Trophoblast cell (in vitro differentiated cells and primary cell): ENCODE measurements around the gene NOP9.
A peak's percentile ranks its signal among the peaks of the same experiment; 100 is the strongest.

Experiments used
- DNase-seq, 2 donors: peaks; one replicate each; pipeline ENCODE4 v3.0.0-alpha.2; 2016
- H2AFZ ChIP-seq: 2 replicates; pipeline ENCODE4 v1.6.1; 2013; ENCODE audit warnings: low read length, moderate library complexity, mild to moderate bottlenecking; ENCODE audit not compliant: insufficient read depth, poor library complexity
- H2AK5ac ChIP-seq: 2 replicates; pipeline ENCODE4 v1.6.1; 2013; ENCODE audit warnings: mild to moderate bottlenecking, low read length
- H2BK120ac ChIP-seq: 2 replicates; pipeline ENCODE4 v1.6.1; 2013; ENCODE audit warnings: low read length, mild to moderate bottlenecking, moderate library complexity; ENCODE audit not compliant: insufficient read depth, poor library complexity
- H2BK12ac ChIP-seq: 2 replicates; pipeline ENCODE4 v1.6.1; 2013; ENCODE audit warnings: mild to moderate bottlenecking, low read length, moderate library complexity
- H2BK5ac ChIP-seq: 2 replicates; pipeline ENCODE4 v1.6.1; 2013; ENCODE audit warnings: low read length, low read depth, moderate library complexity, mild to moderate bottlenecking; ENCODE audit not compliant: poor library complexity
- H3K14ac ChIP-seq: 2 replicates; pipeline ENCODE4 v1.6.1; 2013; ENCODE audit warnings: mild to moderate bottlenecking, low read length
- H3K18ac ChIP-seq: 2 replicates; pipeline ENCODE4 v1.6.1; 2013; ENCODE audit warnings: mild to moderate bottlenecking, low read length
- H3K23ac ChIP-seq: 2 replicates; pipeline ENCODE4 v1.6.1; 2013; ENCODE audit warnings: low read length
- H3K27ac ChIP-seq: 2 replicates; pipeline ENCODE4 v1.5.1; 2013; ENCODE audit warnings: low read depth, mild to moderate bottlenecking, inconsistent platforms, low read length, moderate library complexity
- H3K27me3 ChIP-seq: 2 replicates; pipeline ENCODE4 v1.6.1; 2013; ENCODE audit warnings: inconsistent platforms, mild to moderate bottlenecking, low read length, moderate library complexity; ENCODE audit not compliant: insufficient read depth
- H3K36me3 ChIP-seq, 2 experiments: 1 replicate in 1 of 2; 2 replicates in 1 of 2; pipeline ENCODE4 v1.6.1; 2013; ENCODE audit warnings: low read length in 2 of 2, mild to moderate bottlenecking in 2 of 2, moderate library complexity in 1 of 2; ENCODE audit not compliant: insufficient read depth in 2 of 2, control insufficient read depth in 1 of 2
- H3K4ac ChIP-seq: 2 replicates; pipeline ENCODE4 v1.6.1; 2013; ENCODE audit warnings: low read depth, mild to moderate bottlenecking, low read length, moderate library complexity
- H3K4me1 ChIP-seq, 2 experiments: 1 replicate in 1 of 2; 2 replicates in 1 of 2; pipeline ENCODE4 v1.6.1; 2013; ENCODE audit warnings: low read length in 2 of 2, mild to moderate bottlenecking in 2 of 2, moderate library complexity in 1 of 2; ENCODE audit not compliant: insufficient read depth in 2 of 2, control insufficient read depth in 1 of 2
- H3K4me2 ChIP-seq: 2 replicates; pipeline ENCODE4 v1.6.1; 2013; ENCODE audit warnings: inconsistent platforms, mild to moderate bottlenecking, low read length, moderate library complexity
- H3K4me3 ChIP-seq: 2 replicates; pipeline ENCODE4 v1.5.1; 2013; ENCODE audit warnings: mild to moderate bottlenecking, low read depth, low read length, inconsistent platforms
- H3K79me1 ChIP-seq: one replicate; pipeline ENCODE4 v1.6.1; 2013; ENCODE audit warnings: low read length
- H3K79me2 ChIP-seq: 2 replicates; pipeline ENCODE4 v1.6.1; 2013; ENCODE audit warnings: low read length, mild to moderate bottlenecking; ENCODE audit not compliant: control insufficient read depth, insufficient read depth, poor library complexity
- H3K9ac ChIP-seq: 2 replicates; pipeline ENCODE4 v1.6.1; 2013; ENCODE audit warnings: mild to moderate bottlenecking, low read length
- H3K9me3 ChIP-seq: 2 replicates; pipeline ENCODE4 v1.6.1; 2013; ENCODE audit warnings: low read depth, mild to moderate bottlenecking, control low read depth, inconsistent platforms, low read length; ENCODE audit not compliant: insufficient read depth
- H4K12ac ChIP-seq: 2 replicates; pipeline ENCODE4 v1.6.1; 2013; ENCODE audit warnings: low read depth, mild to moderate bottlenecking, low read length, moderate library complexity
- H4K8ac ChIP-seq: 2 replicates; pipeline ENCODE4 v1.6.1; 2013; ENCODE audit warnings: low read depth, mild to moderate bottlenecking, low read length, moderate library complexity
- H4K91ac ChIP-seq: one replicate; pipeline ENCODE4 v1.6.1; 2013; ENCODE audit warnings: low read depth, mild to moderate bottlenecking, low read length, moderate library complexity
- WGBS: extraction: QIAGEN DNeasy Blood & Tissue Kit; methylation state at CpG from one replicate; pipeline ENCODE4 v1.1.7; 2013; ENCODE audit warnings: missing lambda C conversion rate; ENCODE audit not compliant: insufficient read length, insufficient coverage; ENCODE audit errors: extremely low coverage; 5-methylcytosine and 5-hydroxymethylcytosine counted together

The NOP9 gene

GRCh38 chr14:24261969-24262327 is 37.7 kb upstream of the NOP9 start:
- no CpG with 5 or more reads among the region's 19 CpGs for WGBS
- peak overlapping the region; percentile 43 for H3K4me2 ChIP-seq
- H2BK120ac ChIP-seq, result peak overlapping the region; percentile 65
- H3K4me1 ChIP-seq, result peaks cover 32 to 34% of the 10 kb centered on the region in 2 experiments
- H3K27me3 ChIP-seq, result no peaks in the 10 kb centered on the region
- H2BK5ac ChIP-seq, result peak overlapping the region; percentile 7
- peak overlapping the region; percentile 84 for H3K4ac ChIP-seq
- H4K91ac ChIP-seq, result peak overlapping the region; percentile 96
- H3K36me3 ChIP-seq, result peaks cover 36 to 42% of the 10 kb centered on the region in 2 experiments
- DNase-seq, result no peak
- H4K12ac ChIP-seq, result no peak overlapping the region
- H3K9ac ChIP-seq, result no peak overlapping the region
- H4K8ac ChIP-seq, result peak overlapping the region; percentile 37
- no peak overlapping the region for H3K4me3 ChIP-seq
- H3K79me1 ChIP-seq, result peaks cover 32% of the 10 kb centered on the region
- H3K23ac ChIP-seq, result no peak overlapping the region
- peak overlapping the region; percentile 90 for H3K18ac ChIP-seq
- no peak overlapping the region for H2AFZ ChIP-seq
- H3K9me3 ChIP-seq, result no peaks in the 10 kb centered on the region
- H3K79me2 ChIP-seq, result peaks cover 10% of the 10 kb centered on the region
- peak overlapping the region; percentile 89 for H2BK12ac ChIP-seq
- H3K27ac ChIP-seq, result peak overlapping the region; percentile 98
- peak overlapping the region; percentile 18 for H3K14ac ChIP-seq
- H2AK5ac ChIP-seq, result peak overlapping the region; percentile 85

GRCh38 chr14:24262821-24263733 is 36.6 kb upstream of the NOP9 start, which contains the start of gene TGM1:
Gene TGM1 (minus strand): TSS chr14:24263177. CDS start chr14:24262352, 825 bp downstream.
- peak within 1 kb of the TSS; percentile 56 for H4K12ac ChIP-seq
- WGBS, result no CpG with 5 or more reads among the region's 14 CpGs

GRCh38 chr14:24263848-24264247 is 35.8 kb upstream of the NOP9 start:
- Histone ChIP-seq H3K18ac (peak overlapping the region; percentile 63), H4K12ac (no peak overlapping the region), H2AK5ac (peak overlapping the region; percentile 72), H3K23ac (no peak overlapping the region), H3K4me3 (no peak overlapping the region), H3K36me3 (peaks cover 37 to 47% of the 10 kb centered on the region in 2 experiments), H3K79me2 (peaks cover 10% of the 10 kb centered on the region), H3K27me3 (no peaks in the 10 kb centered on the region), H2BK12ac (peak overlapping the region; percentile 89), H3K9me3 (no peaks in the 10 kb centered on the region), H3K14ac (peak overlapping the region; percentile 81), H3K4me2 (peak overlapping the region; percentile 41), H4K8ac (peak overlapping the region; percentile 68), H3K79me1 (peaks cover 32% of the 10 kb centered on the region), H2AFZ (no peak overlapping the region), H2BK120ac (peak overlapping the region; percentile 86), H3K4me1 (peaks cover 35 to 37% of the 10 kb centered on the region in 2 experiments), H3K4ac (peak overlapping the region; percentile 37), H2BK5ac (peak overlapping the region; percentile 76), H3K9ac (no peak overlapping the region), H4K91ac (peak overlapping the region; percentile 92), H3K27ac (peak overlapping the region; percentile 98)
- DNase-seq, result peak in 1 of 2 donors; percentile 79
- no CpG with 5 or more reads among the region's 6 CpGs for WGBS

More at GRCh38 chr14:24262821-24263733, 36.6 kb upstream of the NOP9 start, which contains the start of gene TGM1:
- Histone ChIP-seq H3K14ac (peak within 1 kb of the TSS; percentile 81), H3K27ac (peak within 1 kb of the TSS; percentile 98), H3K9me3 (no peaks in the 10 kb centered on the region), H3K4me2 (peak within 1 kb of the TSS; percentile 43), H3K9ac (no peak within 1 kb of the TSS), H3K27me3 (no peaks in the 10 kb centered on the region), H2BK5ac (peak within 1 kb of the TSS; percentile 90), H3K4me3 (no peak within 1 kb of the TSS), H3K23ac (no peak within 1 kb of the TSS), H3K4me1 (peaks cover 35 to 37% of the 10 kb centered on the region in 2 experiments), H2BK12ac (peak within 1 kb of the TSS; percentile 89), H3K4ac (peak within 1 kb of the TSS; percentile 84), H3K79me1 (peaks cover 32% of the 10 kb centered on the region), H3K18ac (peak within 1 kb of the TSS; percentile 90), H2AK5ac (peak within 1 kb of the TSS; percentile 85), H4K91ac (peak within 1 kb of the TSS; percentile 96), H3K36me3 (peaks cover 41 to 48% of the 10 kb centered on the region in 2 experiments), H4K8ac (peak within 1 kb of the TSS; percentile 91), H2BK120ac (peak within 1 kb of the TSS; percentile 86), H3K79me2 (peaks cover 10% of the 10 kb centered on the region), H2AFZ (peak within 1 kb of the TSS; percentile 14)
- peak; percentile 56 to 60 for DNase-seq

GRCh38 chr14:24264298-24264697 is 35.4 kb upstream of the NOP9 start:
- peak overlapping the region; percentile 86 for H2BK120ac ChIP-seq
- peak overlapping the region; percentile 37 for H3K4ac ChIP-seq
- H3K9me3 ChIP-seq, result no peaks in the 10 kb centered on the region
- no peak overlapping the region for H4K12ac ChIP-seq
- H3K4me1 ChIP-seq, result peaks cover 35 to 37% of the 10 kb centered on the region in 2 experiments
- peak overlapping the region; percentile 41 for H3K4me2 ChIP-seq
- peak overlapping the region; percentile 63 for H3K18ac ChIP-seq
- H2BK12ac ChIP-seq, result peak overlapping the region; percentile 89
- H2AFZ ChIP-seq, result peak overlapping the region; percentile 12
- peak overlapping the region; percentile 98 for H3K27ac ChIP-seq
- H3K27me3 ChIP-seq, result no peaks in the 10 kb centered on the region
- no peak overlapping the region for H3K23ac ChIP-seq
- H4K91ac ChIP-seq, result peak overlapping the region; percentile 92
- H4K8ac ChIP-seq, result peak overlapping the region; percentile 68
- peak in 1 of 2 donors; percentile 18 for DNase-seq
- H3K79me1 ChIP-seq, result peaks cover 32% of the 10 kb centered on the region
- no peak overlapping the region for H3K4me3 ChIP-seq
- H2BK5ac ChIP-seq, result peak overlapping the region; percentile 76
- H2AK5ac ChIP-seq, result peak overlapping the region; percentile 75
- H3K14ac ChIP-seq, result peak overlapping the region; percentile 81
- peaks cover 10% of the 10 kb centered on the region for H3K79me2 ChIP-seq
- H3K9ac ChIP-seq, result no peak overlapping the region
- no CpG with 5 or more reads among the region's 6 CpGs for WGBS
- H3K36me3 ChIP-seq, result peaks cover 36 to 46% of the 10 kb centered on the region in 2 experiments
